Ovary (tissue), 3 donors: ENCODE data around the gene EVC2.

ENCODE experiments used
- CTCF ChIP-seq, 3 donors: fragments of 450-650 bp in 2 of 3; fragments of 200-600 bp in 1 of 3; IDR thresholded peaks; one replicate each; pipeline versions ENCODE4 v1.5.1 to v1.8.0; 2016 to 2022; ENCODE audit warnings: antibody characterized with exemption in 3 of 3, mild to moderate bottlenecking in 1 of 3
- POLR2A ChIP-seq: fragments of 450-650 bp; IDR thresholded peaks from one replicate; pipeline ENCODE4 v1.6.1; 2017; ENCODE audit warnings: antibody characterized with exemption, mild to moderate bottlenecking, moderate library complexity
- donor health status: DM: no; HTN: no; CAD: no.

DNA sequence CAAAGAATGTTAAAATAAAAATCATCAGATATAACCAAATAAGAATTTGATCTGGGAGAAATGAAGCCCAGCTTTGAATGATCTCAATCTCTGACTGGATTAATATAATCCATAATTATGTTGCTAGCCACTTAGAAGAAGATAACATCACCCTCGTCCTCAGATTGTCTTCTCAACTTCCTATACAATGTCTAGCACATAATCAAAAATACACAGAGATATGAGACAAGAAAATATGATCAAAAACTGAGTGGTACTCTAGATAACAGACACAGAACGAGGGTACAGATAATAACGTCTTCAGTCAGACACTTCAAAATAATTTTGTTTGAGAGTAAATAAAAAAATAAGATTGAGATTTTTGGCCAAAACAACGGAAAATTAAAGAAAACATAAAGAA is 47.1 kb downstream of the EVC2 start:
- TF ChIP-seq CTCF (IDR thresholded peaks at IDR 0.05) (no peak), POLR2A (no peak)
